Stimulated activated CD8-positive, alpha-beta memory T cell treated with anti-CD3 and anti-CD28 coated beads, Interleukin-7, amount 100 ng/mL, for 1 hour (primary cell): ENCODE measurements around the gene CHN2.

Experiments used
- DNase-seq, 2 donors: peaks; one replicate each; pipeline ENCODE4 v3.0.0-alpha.2; 2020; ENCODE audit warnings: low read depth in 2 of 2

Gene CHN2

DNA sequence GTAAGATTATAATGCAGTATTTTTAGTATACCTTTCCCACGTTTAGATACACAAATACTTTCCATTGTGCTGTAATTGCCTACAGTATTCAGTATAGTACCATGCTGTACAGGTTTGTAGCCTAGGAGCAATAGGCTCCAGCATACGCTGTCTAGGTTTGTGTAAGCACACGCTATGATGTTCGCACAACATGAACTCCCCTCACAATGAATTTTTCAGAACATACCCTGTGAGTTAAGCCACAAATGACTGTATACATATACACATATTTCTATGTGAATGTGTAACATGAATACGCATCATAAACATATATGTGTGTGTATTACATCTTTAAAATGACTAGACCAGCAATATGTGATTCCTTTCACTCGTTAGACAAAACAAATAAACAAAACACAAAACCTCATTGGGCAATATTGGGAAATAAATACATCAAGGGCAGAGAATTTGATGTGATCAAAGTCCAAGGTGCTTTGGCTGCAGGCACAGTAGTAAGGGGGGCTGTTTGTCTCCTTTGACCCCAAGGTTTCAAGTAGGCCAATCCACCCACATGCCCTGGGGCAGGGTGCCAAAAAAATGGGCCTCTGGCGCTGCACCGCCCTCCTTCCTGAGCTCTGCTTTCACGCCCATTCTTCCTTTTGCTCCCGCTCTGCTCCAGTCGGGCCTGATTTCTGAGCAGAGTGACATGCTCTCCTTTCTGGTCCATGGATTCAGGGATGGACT lies 33.9 kb downstream of the CHN2 start:
- no peak for DNase-seq

DNA sequence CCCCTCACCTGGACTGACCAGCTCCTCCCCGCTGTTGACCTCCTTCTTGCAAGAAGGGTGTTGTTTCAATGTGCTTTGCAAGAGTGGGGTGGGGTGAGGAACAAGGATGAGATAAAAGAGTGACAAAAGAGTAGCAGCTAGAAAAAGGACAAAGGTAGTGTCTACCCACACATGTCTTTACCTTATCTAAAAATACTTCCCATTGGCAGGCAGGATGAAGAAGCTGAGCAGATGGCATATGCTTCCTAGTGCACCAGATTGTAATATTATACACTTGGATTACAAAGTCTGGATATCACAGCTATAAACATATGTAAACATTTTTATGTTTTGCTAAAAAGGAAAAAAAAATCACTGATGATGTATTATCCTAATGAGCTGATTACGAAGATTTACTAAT lies 34.5 kb downstream of the CHN2 start:
- DNase-seq, result no peak

GRCh38 chr7:29229946-29230345 lies 35.4 kb downstream of the CHN2 start:
- no peak for DNase-seq

DNA sequence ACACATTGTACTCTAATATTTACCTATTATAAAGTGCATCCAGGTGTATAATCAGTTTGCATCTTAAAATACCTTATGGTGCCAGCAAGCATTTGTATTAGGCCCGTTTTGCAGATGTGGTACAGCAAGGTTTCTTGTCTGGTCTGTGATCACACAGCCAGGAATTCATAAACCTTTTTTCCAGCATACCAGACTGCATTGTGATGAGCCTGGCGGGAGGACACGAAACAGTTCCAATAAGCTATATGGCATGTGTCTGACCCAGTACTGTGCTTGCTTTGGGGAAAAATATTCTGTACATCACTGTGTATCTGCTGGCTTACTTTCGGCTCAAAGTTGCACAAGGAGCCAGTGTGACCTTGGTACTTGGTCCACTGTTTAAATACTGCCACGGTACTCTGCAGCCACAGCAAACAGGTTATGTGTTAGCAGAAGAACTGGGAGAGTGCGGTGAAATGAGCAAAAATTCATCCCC lies 36.3 kb downstream of the CHN2 start:
- no peak for DNase-seq

GRCh38 chr7:29231671-29232232 lies 37.2 kb downstream of the CHN2 start:
- DNase-seq, result no peak

DNA sequence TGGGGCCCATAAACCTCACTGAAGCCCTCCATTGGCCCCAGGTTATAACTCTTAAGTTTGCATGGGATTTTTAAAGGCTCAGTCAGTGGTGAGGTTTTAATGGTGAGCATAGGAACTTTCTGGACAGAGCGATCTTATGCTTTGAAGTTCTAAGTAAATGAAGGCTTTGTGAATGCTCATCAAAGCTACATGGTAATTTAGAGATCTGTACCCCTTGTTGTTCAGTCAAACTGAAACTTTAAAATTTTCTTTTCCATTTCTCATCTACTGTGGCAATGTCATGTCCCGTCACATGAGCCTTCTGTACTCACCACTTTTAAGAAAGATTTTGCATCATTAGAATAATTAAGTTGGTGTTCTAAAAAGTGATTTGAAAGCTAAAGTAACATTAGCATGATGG lies 39.9 kb downstream of the CHN2 start:
- DNase-seq, result no peak

- no peak for DNase-seq
Observed at GRCh38 chr7:29236071-29236580, 41.6 kb downstream of the CHN2 start.

DNA sequence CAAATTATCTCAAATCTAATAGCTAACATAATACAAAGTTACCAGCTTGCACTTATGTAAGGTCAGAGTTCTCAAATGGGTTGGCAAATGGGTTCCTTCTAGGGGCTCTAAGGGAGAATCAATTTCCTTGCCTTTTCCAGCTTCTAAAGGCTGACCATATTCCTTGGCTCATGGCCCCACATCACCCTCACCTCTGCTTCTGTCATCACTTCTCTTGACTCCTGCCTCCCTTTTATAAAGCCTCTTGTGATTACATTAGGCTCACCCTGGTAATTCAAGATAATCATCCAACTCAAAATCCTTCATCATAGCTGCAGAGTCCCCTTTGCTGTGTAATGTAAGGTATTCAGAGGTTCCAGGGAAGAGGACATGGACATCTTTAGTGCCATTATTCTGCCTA lies 42.1 kb downstream of the CHN2 start:
- no peak for DNase-seq

DNA sequence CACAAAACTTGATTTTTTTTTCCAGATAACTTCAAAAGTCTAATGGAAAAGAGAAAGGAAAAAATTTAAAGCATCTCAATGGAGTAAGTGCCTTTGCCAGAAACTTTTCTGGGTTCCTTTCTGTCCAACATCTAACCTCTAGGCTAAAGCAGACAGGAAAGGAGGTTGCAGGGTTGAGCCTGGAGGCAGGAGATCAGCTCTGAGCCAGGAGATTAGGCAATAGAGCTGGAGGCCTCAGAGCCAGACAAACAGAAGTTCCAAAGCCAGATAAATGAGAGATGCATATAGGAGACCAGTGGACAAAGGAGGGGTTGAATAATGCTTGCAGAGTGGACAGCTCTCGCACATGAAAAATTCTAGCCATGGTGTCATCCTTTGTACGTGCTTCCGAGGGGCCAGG lies 42.9 kb downstream of the CHN2 start:
- no peak for DNase-seq

DNA sequence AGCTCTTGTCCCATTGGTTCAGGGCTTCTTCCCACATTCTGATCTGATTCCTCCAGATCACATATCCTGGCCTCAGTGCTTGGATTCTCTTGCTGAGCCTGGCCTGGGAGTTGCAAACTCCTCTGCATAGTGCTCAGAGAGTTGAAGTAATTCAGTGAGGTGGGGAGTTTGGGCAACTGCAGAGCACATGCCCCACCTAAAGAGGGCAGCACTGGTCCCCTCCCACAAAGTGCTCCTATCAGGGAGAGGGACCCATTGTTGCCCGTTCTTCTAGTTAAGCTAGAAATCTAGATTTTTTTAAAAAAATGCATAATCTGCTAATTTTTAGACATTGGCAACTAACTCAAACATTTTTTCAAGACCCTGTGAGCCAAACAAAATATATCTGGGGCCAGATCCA lies 45.1 kb downstream of the CHN2 start:
- no peak for DNase-seq

GRCh38 chr7:29242265-29242664 lies 47.7 kb downstream of the CHN2 start:
- DNase-seq, result no peak

DNA sequence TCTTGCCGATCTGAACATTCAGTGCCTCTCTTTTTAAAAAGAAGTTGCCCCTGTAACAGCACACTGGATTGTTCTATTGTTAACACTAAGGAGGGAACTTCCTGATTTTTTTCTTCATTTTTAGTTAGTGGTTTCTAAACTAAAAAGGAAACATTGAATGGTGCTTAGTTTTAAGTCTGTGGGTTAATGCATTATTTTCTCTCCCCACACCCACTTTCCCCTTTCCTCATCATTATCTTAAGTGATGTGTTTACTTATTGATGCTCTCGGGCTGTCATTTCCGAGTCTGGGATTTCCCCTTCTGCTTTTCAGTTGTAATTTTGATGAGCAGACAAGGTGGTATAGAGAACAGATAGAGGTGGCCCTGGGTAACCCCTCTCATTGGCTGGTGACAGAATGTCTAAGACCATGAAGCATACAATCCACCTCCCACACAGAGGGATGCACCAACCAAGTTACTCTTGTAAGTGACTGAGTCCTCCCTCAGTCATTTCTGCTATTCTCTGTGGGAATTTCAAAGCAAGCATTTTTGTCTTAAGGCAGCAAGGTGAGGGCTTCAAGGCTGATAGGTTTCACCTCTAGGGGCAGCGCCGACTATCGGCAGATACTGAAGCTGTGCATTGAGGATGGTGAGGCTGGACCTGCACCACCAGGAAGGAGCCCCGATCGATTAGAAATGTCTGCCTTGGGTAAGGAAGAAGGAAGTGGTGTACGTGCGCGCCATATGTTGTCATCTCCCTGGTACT lies 49.5 kb downstream of the CHN2 start:
- peak in 1 of 2 donors; percentile 13 for DNase-seq

DNA sequence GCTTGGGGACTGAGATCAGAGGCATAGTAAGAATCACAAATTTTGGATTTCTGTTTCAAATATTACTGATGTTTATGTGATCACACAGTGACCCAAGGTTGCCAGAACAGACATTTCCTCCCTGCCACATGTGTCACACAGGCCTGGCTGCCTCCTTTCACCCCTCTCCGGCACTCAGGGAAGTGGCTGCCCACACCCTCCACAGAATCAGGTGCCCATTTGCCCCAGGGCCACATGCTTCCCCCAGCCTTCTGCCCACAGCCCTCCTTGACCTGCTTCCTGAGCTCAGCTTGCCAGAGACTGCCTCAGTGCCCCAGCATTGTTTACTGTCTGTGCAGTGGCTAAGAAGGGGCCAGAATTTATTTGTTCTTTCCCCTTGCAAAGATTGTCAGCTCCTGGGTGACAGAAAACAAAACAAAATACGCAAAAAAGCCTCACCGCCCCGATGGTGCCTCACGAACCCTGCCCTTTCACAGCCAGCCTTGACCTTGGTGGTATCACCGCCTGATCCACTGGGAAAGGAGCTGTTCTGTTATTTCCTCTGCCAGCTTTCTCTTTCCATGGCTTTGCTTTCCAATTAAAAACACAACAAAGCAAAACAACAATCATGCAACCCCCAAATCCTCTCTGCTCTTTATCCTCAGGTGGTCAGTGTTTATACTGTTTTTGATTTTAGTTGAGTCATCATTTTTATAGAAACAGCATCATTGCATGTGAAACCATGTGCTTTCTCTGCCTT lies 52.8 kb downstream of the CHN2 start:
- DNase-seq, result no peak

DNA sequence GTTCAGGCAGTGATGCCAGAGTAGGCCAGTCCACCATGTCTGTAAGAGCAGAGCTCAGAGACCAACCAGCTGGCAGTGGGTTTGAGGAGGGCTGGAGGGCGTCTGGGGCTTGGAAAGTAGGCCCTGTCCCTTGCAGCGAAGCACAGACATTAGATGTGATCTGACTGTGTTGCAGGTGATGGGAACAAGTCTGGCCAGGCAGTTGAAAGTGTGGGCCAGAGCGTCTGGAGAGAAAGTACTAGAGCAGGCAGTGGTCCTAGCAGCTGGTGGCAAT lies 53.3 kb downstream of the CHN2 start:
- no peak for DNase-seq

DNA sequence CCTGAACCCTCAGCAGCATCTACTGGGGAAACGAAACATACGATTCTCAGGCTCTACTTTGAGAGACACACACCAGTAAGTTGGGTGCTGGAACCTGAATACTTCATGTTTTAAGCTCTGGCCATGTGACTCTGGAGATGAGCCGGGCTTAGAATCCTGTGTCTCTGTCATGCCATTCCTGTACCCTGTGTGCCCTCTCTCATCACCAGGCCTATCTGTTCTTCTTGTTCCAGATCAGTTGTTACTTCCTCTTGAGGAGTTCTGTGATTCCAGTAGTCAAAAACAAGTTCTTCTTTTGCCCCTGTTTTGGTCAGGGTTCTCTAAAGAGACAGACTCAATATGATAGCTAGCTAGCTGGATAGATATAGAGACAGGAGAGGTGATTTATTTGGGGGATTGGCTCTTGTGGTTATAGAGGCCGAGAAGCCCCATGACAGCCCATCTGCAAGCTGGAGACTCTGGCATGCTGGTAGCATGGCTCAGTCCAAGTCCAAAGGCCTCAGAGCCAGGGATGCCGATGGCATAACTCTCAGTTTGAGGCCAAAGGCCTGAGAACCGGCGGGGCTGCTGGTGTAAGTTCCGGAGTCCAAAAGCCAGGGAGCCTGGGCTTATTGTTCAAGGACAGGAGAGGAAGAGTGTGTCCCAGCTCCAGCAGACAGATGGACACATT lies 54.3 kb downstream of the CHN2 start:
- no peak for DNase-seq

DNA sequence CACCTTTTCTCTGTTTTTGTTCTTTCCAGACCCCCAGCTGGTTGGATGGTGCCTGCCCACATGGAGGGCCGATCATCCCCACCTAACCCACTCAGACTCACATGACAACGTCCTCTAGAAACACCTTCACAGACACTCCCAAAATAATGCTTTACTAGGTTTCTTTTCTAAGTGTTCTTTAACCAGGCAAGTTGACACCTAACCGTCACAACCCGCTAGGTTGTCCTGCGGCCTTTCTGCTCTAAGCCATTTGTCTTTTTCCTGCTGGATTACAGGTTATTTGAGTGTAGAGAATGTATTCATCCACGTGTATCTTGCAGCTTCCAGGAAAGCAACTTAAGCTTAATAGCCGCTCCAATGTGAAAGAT lies 54.8 kb downstream of the CHN2 start:
- no peak for DNase-seq

DNA sequence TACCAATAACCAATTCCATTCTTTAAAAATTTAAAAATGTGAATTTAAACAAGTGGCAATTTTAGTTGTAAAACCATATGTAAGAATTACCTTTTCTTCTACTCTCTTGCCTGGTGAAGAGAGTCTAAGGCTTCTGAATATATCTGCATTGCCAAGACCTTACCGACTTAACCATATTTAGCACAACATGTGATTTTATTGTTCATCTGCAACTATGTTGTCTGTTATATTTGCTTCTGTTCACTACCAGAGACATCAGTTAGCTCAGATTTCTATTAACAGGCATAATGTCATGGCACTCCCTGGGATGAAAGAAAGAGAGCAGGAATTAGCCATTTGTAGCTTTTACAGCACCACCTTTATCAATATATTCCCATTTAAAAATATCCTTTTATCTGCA lies 55.3 kb downstream of the CHN2 start:
- no peak for DNase-seq

GRCh38 chr7:29253225-29253624 lies 58.6 kb downstream of the CHN2 start:
- DNase-seq, result no peak

DNA sequence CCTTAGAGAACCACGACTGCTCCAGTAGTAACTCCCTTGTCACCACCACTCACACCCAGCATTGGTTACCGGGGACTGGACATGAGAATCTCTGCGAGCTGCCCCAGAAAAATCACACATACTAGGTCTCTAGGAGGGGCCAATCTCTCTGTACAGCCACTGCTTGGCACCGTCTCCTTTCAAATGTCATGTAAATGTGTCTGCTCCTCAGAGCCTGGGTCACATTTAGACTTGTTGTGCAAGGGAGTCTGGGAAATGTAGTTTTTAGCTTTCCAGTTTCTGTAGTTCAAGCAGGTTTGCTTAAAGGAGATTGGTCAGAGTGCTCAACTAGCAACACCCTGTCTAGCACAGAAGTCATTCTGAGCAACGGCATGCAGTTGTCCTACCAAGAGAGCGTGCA lies 60.0 kb downstream of the CHN2 start:
- DNase-seq, result no peak

DNA sequence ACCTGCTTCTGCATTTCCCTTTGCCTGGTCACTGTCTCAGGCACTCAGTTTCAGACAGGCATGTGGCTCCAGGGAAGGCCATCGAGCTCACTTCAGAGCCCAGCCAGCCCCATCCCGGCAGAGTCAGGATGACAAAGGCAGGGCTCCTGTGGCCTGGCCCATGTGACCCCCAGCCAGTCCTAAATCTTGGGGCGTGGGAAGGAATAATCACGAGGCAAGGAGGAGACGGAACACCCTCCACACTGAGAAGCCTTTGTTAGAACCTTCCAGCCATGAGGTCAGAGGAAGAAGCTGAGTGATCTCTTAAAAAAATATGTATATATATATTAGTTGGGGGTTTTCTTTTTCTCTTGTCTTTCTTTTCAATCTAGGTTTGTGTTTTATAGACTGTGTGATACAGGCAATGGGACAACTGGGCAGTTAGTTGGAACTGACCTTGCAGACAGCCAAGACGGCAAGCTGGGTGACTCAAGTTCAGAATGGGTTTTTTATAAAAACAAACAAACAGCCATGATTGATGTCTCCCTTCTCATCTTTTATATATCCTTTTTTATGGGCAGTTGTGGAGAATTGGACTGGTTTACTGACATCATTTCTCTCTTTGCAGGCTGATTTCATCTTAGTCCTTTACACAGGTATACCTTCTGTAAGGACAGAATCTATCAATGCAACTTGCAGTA lies 60.8 kb downstream of the CHN2 start:
- DNase-seq, result no peak

DNA sequence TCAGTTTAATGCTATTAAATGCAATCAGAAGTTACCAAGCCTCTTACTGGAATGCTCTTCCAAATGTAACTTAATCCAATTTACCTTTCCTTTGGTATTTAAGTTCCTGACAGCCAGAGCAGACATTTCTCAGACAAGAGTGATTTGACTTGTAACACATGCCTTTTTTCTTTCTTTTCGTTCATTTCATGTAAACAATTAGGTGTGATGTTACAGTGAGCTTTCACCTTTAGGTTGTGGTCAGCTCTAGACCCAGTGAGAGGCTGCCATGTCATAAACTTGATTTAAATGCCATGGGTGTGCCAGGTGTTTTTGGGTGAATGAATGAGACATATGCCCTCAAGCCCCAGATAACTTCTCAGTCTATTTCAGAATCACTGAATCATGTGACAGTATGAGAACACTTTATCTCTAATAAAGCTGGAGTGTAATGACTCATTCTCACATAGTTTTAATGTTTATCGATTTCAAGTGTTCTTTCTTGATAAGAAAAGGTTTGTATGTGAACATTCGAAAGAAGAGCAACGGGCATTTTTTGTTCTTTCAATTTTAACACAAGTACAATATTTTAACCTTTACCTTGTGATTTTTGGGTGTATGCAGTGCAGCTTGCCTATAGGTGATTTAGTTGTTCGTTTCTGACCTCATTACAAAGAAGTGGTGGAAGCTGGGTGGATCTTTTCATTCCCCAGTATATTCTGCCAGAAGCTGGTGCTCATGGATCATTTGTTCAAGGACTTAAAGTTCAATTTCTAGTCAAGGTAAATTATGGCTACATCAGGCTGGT lies 61.5 kb downstream of the CHN2 start:
- no peak for DNase-seq
